GM12878 (cell line): ENCODE results near the gene BCAN. TPM values are rescaled to one million over a fixed set of nuclear protein-coding genes. Genes with fewer than 3 reads are reported as not detected.

Source experiments
- ATAC-seq: fragments of 200-7000 bp; cut with Tn5 transposase; 3 replicates; pipeline ENCODE4 v1.9.1; 2020; ENCODE audit warnings: mild to moderate bottlenecking, moderate library complexity
- BruUV-seq: library from RNA; stranded (reverse); fragments of 400-500 nt; replicated peaks from 2 replicates; lab custom pipeline; 2021; lab: Mats Ljungman, UMichigan
- CTCF ChIA-PET: fragments of 300-600 bp; sonication (Branson Sonifier 250); formaldehyde crosslinking; extraction: SDS; loops from one replicate; lab custom pipeline; 2021; ENCODE audit warnings: inconsistent platforms; lab: Yijun Ruan, JAX
- POLR2A ChIA-PET: fragments of 350-600 bp; formaldehyde crosslinking; extraction: SDS; loops from one replicate; lab custom pipeline; 2021; ENCODE audit warnings: inconsistent platforms; lab: Charles Lee
- RAD21 ChIA-PET: fragments of 300-600 bp; sonication (Branson Sonifier 250); formaldehyde crosslinking; loops from one replicate; lab custom pipeline; 2023; ENCODE audit warnings: antibody characterized with exemption; ENCODE audit not compliant: unreplicated experiment; lab: Charles Lee
- SMC1A ChIA-PET: fragments of 300-600 bp; sonication (Branson Sonifier 250); formaldehyde crosslinking; loops from one replicate; lab custom pipeline; 2023; ENCODE audit not compliant: unreplicated experiment, uncharacterized antibody; lab: Charles Lee
- DNase-seq: peaks from one replicate; pipeline ENCODE4 v3.0.0-alpha.2; 2011; ENCODE audit warnings: low read depth, low spot score
- FAIRE-seq: peaks from 3 replicates; lab custom pipeline; 2011; peaks lifted over from hg19 to GRCh38; lab: Jason Lieb, UNC
- H2AFZ ChIP-seq: 2 replicates; pipeline ENCODE4 v1.6.0; 2011; ENCODE audit warnings: low read depth, low read length, control low read depth; ENCODE audit not compliant: control insufficient read depth
- H3K27ac ChIP-seq: 2 replicates; pipeline ENCODE4 v1.5.1; 2011; ENCODE audit warnings: control low read depth; ENCODE audit not compliant: control insufficient read depth, insufficient read depth
- H3K27me3 ChIP-seq, 2 experiments: replicated peaks in 1 of 2; 2 replicates each; pipeline versions ENCODE4 v1.6.0 to v1.6.1; 2011; ENCODE audit warnings: low read length in 1 of 2; ENCODE audit not compliant: control insufficient read depth in 2 of 2, insufficient read depth in 2 of 2
- H3K36me3 ChIP-seq, 2 experiments: 2 replicates each; pipeline ENCODE4 v1.5.1; 2011; ENCODE audit warnings: low read length in 1 of 2; ENCODE audit not compliant: control insufficient read depth in 2 of 2, insufficient read depth in 2 of 2
- H3K4me1 ChIP-seq: 2 replicates; pipeline ENCODE4 v1.6.1; 2011; ENCODE audit warnings: mild to moderate bottlenecking, low read length, moderate library complexity, mixed read lengths; ENCODE audit not compliant: control insufficient read depth, insufficient read depth
- H3K4me2 ChIP-seq: 2 replicates; pipeline ENCODE4 v1.6.0; 2011; ENCODE audit warnings: control low read depth; ENCODE audit not compliant: control insufficient read depth, insufficient read depth
- H3K4me3 ChIP-seq: fragments of 200-600 bp; sonication (generic); 2 replicates; pipeline ENCODE4 v1.5.1; 2016
- H3K79me2 ChIP-seq: 2 replicates; pipeline ENCODE4 v1.6.0; 2011; ENCODE audit warnings: low read length; ENCODE audit not compliant: control insufficient read depth, insufficient read depth
- H3K9ac ChIP-seq: 2 replicates; pipeline ENCODE4 v1.8.0; 2011; ENCODE audit warnings: low read length, control low read depth, mixed read lengths; ENCODE audit not compliant: control insufficient read depth, insufficient read depth
- H3K9me3 ChIP-seq: replicated peaks from 3 replicates; pipeline ENCODE4 v1.5.1; 2011; ENCODE audit warnings: mild to moderate bottlenecking, low read length; ENCODE audit not compliant: control insufficient read depth, insufficient read depth
- H4K20me1 ChIP-seq: 2 replicates; pipeline ENCODE4 v1.6.0; 2011; ENCODE audit not compliant: control insufficient read depth, insufficient read depth
- ASH2L ChIP-seq: fragments of 300-600, 200-600 bp; sonication (generic); IDR thresholded peaks from 2 replicates; pipeline ENCODE4 v1.6.1; 2017; ENCODE audit warnings: low read depth, mild to moderate bottlenecking, borderline replicate concordance
- ATF2 ChIP-seq: IDR thresholded peaks from 2 replicates; pipeline ENCODE4 v1.6.1; 2012; ENCODE audit warnings: low read length, inconsistent platforms
- BRCA1 ChIP-seq: IDR thresholded peaks from 2 replicates; pipeline ENCODE4 v1.6.1; 2011; ENCODE audit warnings: low read depth, low read length, improper control_type of control experiment
- CHD4 ChIP-seq: fragments of 200-600 bp; sonication (generic); IDR thresholded peaks from 2 replicates; pipeline ENCODE4 v1.6.1; 2016; ENCODE audit warnings: mild to moderate bottlenecking
- EZH2 ChIP-seq: IDR thresholded peaks from 2 replicates; pipeline ENCODE4 v1.6.1; 2012; ENCODE audit warnings: low read depth, mild to moderate bottlenecking, control low read depth, inconsistent platforms, low read length, borderline replicate concordance; ENCODE audit not compliant: control insufficient read depth
- HCFC1 ChIP-seq: fragments of 150-350 bp; IDR thresholded peaks from 2 replicates; pipeline ENCODE4 v1.6.1; 2014; ENCODE audit warnings: low read length
- IKZF2 ChIP-seq, 2 experiments: fragments of 450-650 bp; IDR thresholded peaks; 2 replicates each; pipeline ENCODE4 v1.6.1; 2017; ENCODE audit warnings: mild to moderate bottlenecking in 2 of 2, moderate library complexity in 2 of 2
- IRF5 ChIP-seq: fragments of 450-650 bp; IDR thresholded peaks from 2 replicates; pipeline ENCODE4 v1.6.1; 2017; ENCODE audit warnings: borderline replicate concordance
- JUND ChIP-seq: IDR thresholded peaks from 2 replicates; pipeline ENCODE4 v1.6.1; 2012; ENCODE audit warnings: low read depth, mild to moderate bottlenecking, low read length, improper control_type of control experiment, moderate library complexity
- MTA3 ChIP-seq: IDR thresholded peaks from 2 replicates; pipeline ENCODE4 v1.6.1; 2012; ENCODE audit warnings: low read length, inconsistent platforms, borderline replicate concordance
- NR2C1 ChIP-seq: fragments of 450-650 bp; IDR thresholded peaks from 2 replicates; pipeline ENCODE4 v1.6.1; 2017; ENCODE audit warnings: antibody characterized with exemption, mild to moderate bottlenecking, moderate library complexity
- SIX5 ChIP-seq: IDR thresholded peaks from 2 replicates; pipeline ENCODE4 v1.6.1; 2011; ENCODE audit warnings: mild to moderate bottlenecking, low read depth, low read length, moderate library complexity; ENCODE audit not compliant: severe bottlenecking
- SMARCA5 ChIP-seq: fragments of 450-650 bp; IDR thresholded peaks from 2 replicates; pipeline ENCODE4 v1.6.1; 2017; ENCODE audit warnings: mild to moderate bottlenecking
- TCF7 ChIP-seq: IDR thresholded peaks from 2 replicates; pipeline ENCODE4 v1.6.1; 2014; ENCODE audit warnings: antibody characterized with exemption, borderline replicate concordance
- WGBS: methylation state at CpG from one replicate; pipeline ENCODE4 v1.1.6; 2016; ENCODE audit warnings: low lambda C conversion rate; ENCODE audit not compliant: insufficient replicate concordance, insufficient coverage; ENCODE audit errors: missing lambda C conversion rate; 5-methylcytosine and 5-hydroxymethylcytosine counted together
- in situ Hi-C: fragments of 300-500 bp; cut with MboI; formaldehyde crosslinking; loops from 9 replicates; pipeline ENCODE4 v1.14.3; 2018; ENCODE audit warnings: mixed read lengths
- intact Hi-C: fragments of 100-400 bp; cut with micrococcal nuclease; formaldehyde crosslinking; loops from one replicate; pipeline ENCODE4 v1.14.2; 2022; ENCODE audit not compliant: unreplicated experiment
- polyA plus RNA-seq, 11 experiments: library from polyadenylated mRNA; depleted of rRNA in 4 of 11; unstranded in 6 of 11; stranded (reverse) in 5 of 11; fragments of >200 nt; fragmentation: Nextera tagmentation in 4 of 11; fragmentation: Illumina TruSeq in 1 of 11; extraction: Ambion mirVana in 4 of 11; extraction: Trizol in 1 of 11; gene quantifications; 1 replicate in 1 of 11; 2 replicates in 10 of 11; pipeline versions ENCODE4 v1.2.1 to v1.2.3, GENCODE V29; 2011 to 2016; ENCODE audit warnings: inconsistent platforms in 2 of 11, missing spikeins in 2 of 11, low read depth in 1 of 11
- total RNA-seq, 4 experiments: library from RNA; depleted of rRNA in 3 of 4; stranded (reverse); fragments of >200 nt in 3 of 4; fragmentation: Illumina TruSeq in 1 of 4; extraction: Trizol in 1 of 4; gene quantifications; 2 replicates each; pipeline versions ENCODE4 v1.2.1 to v1.2.3, GENCODE V29; 2013 to 2021
- TF ChIP-seq, protein P1 (sequence below): fragments of 450-650 bp; IDR thresholded peaks from 2 replicates; pipeline ENCODE4 v1.6.1; 2017; ENCODE audit warnings: mild to moderate bottlenecking, moderate library complexity

Gene BCAN
- total and polyA plus RNA-seq, 10 of the 15 experiments (the other 5 are each of a cell fraction or from before 2014, with no cell fraction given), result 0.05 to 1.3 (median 0.18) TPM; not detected in 1

DNA sequence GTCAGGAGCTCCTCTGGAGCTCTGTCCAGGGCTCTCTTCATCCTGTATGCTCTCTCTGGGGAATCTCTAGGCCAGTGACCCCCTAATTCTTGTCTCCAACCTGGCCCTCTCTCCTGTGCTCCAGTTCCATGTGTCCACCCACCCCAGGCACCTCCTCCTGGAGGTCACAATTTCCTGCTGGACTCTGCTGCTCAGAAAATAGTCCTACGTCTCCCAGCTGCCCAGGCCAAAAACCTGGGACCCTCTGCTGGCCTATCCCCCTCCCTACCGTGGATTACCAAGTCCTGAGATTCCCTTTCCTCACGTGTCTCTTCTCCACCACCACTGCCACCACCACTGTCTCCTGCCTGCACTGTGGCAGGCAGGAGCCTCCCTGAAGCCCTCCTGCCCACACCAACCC, 23.6 kb downstream of the BCAN start:
- DNase-seq (no peak), FAIRE-seq (no peak), ATAC-seq (no peak)
- Histone ChIP-seq H3K27ac (peak overlapping the region; percentile 20; the same call in 1 of the 2 replicates), H3K27me3 (no peaks in the 10 kb centered on the region), H3K4me1 (peaks cover 45% of the 10 kb centered on the region), H3K4me3 (no peak overlapping the region), H4K20me1 (no peaks in the 10 kb centered on the region), H3K36me3 (no peaks in the 10 kb centered on the region), H2AFZ (peak overlapping the region; percentile 28; the same call in 1 of the 2 replicates), H3K9me3 (no peaks in the 10 kb centered on the region), H3K79me2 (peaks cover 7% of the 10 kb centered on the region), H3K9ac (peak overlapping the region; percentile 15; the same call in 1 of the 2 replicates), H3K4me2 (peak overlapping the region; percentile 37; the same call in 1 of the 2 replicates)
- in situ Hi-C loops, result no loop called here
- POLR2A ChIA-PET, result interaction anchor here (0.6 kb wide), 1 partner anchor 123 kb away, joined by 5 read pairs; no protein-coding TSS in a partner anchor
- SMC1A ChIA-PET, result interaction anchor here (1.0 to 1.6 kb wide), 2 partner anchors 24 to 38 kb away, joined by 3 to 6 read pairs; no protein-coding TSS in a partner anchor
- RAD21 ChIA-PET, result interaction anchor here (0.8 to 1.5 kb wide), 6 partner anchors 8 to 165 kb away, joined by 3 to 7 read pairs (median 4); partner anchors contain the start of genes HDGF, MEF2D and NES
- no TSS peak for BruUV-seq
- CTCF ChIA-PET, result interaction anchor here (0.9 to 2.3 kb wide), 7 partner anchors 11 to 60 kb away, joined by 4 to 14 read pairs (median 5); no protein-coding TSS in a partner anchor
- 74% methylated on average over 3 of the region's 3 CpGs for WGBS
- intact Hi-C loops, result loop anchor here (10.0 kb wide), 1 partner anchor 59 kb away; the partner anchor contains the start of genes ISG20L2 and METTL25B
- TF ChIP-seq EZH2 (no peak), SMARCA5 (no peak), HCFC1 (no peak), IRF5 (no peak), CHD4 (no peak), SIX5 (no peak), ASH2L (no peak), ATF2 (no peak), NR2C1 (no peak), JUND (no peak), TCF7 (no peak), IKZF2 (IDR thresholded peaks at IDR 0.05) (no peak), MTA3 (no peak), BRCA1 (no peak)
- TF ChIP-seq, protein P1, sequence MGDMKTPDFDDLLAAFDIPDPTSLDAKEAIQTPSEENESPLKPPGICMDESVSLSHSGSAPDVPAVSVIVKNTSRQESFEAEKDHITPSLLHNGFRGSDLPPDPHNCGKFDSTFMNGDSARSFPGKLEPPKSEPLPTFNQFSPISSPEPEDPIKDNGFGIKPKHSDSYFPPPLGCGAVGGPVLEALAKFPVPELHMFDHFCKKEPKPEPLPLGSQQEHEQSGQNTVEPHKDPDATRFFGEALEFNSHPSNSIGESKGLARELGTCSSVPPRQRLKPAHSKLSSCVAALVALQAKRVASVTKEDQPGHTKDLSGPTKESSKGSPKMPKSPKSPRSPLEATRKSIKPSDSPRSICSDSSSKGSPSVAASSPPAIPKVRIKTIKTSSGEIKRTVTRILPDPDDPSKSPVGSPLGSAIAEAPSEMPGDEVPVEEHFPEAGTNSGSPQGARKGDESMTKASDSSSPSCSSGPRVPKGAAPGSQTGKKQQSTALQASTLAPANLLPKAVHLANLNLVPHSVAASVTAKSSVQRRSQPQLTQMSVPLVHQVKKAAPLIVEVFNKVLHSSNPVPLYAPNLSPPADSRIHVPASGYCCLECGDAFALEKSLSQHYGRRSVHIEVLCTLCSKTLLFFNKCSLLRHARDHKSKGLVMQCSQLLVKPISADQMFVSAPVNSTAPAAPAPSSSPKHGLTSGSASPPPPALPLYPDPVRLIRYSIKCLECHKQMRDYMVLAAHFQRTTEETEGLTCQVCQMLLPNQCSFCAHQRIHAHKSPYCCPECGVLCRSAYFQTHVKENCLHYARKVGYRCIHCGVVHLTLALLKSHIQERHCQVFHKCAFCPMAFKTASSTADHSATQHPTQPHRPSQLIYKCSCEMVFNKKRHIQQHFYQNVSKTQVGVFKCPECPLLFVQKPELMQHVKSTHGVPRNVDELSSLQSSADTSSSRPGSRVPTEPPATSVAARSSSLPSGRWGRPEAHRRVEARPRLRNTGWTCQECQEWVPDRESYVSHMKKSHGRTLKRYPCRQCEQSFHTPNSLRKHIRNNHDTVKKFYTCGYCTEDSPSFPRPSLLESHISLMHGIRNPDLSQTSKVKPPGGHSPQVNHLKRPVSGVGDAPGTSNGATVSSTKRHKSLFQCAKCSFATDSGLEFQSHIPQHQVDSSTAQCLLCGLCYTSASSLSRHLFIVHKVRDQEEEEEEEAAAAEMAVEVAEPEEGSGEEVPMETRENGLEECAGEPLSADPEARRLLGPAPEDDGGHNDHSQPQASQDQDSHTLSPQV, result no peak
